WTC11 (cell line): ENCODE results near the gene GGN.

ENCODE experiments used
- FOXJ3 ChIP-seq: sonication (generic); formaldehyde crosslinking; IDR thresholded peaks from 2 replicates; pipeline ENCODE4 v1.9.0; 2021; ENCODE audit warnings: missing genetic modification reagents, mild to moderate bottlenecking, borderline replicate concordance
- TF ChIP-seq, protein P1 (sequence below): sonication (generic); formaldehyde crosslinking; IDR thresholded peaks from 2 replicates; pipeline ENCODE4 v1.8.1; 2023; ENCODE audit warnings: mild to moderate bottlenecking, missing genetic modification reagents
- TF ChIP-seq, protein P2 (sequence below): fragments of 200-600 bp; IDR thresholded peaks from 2 replicates; pipeline ENCODE4 v1.8.0; 2022; ENCODE audit warnings: antibody characterized with exemption

DNA sequence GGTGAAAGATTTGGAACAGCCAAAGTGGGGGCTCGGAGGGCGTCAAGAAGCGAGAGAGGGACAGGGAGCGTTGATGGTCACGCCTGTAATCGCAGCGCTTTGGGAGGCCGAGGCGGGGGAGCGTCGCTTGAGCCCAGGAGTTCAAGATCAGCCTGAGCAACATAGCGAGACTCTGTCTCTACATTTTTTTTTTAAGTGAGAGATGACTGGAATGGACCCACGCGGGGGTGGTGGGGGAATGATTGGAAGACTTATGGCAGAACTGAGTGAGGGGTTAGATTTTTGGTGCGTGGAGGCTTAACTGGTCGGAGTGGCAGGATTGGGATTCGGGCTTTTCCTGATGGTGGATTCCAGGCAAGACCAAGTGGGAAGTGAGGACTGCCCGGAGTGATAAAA is 12.7 kb downstream of the GGN start:
- TF ChIP-seq, protein P1, sequence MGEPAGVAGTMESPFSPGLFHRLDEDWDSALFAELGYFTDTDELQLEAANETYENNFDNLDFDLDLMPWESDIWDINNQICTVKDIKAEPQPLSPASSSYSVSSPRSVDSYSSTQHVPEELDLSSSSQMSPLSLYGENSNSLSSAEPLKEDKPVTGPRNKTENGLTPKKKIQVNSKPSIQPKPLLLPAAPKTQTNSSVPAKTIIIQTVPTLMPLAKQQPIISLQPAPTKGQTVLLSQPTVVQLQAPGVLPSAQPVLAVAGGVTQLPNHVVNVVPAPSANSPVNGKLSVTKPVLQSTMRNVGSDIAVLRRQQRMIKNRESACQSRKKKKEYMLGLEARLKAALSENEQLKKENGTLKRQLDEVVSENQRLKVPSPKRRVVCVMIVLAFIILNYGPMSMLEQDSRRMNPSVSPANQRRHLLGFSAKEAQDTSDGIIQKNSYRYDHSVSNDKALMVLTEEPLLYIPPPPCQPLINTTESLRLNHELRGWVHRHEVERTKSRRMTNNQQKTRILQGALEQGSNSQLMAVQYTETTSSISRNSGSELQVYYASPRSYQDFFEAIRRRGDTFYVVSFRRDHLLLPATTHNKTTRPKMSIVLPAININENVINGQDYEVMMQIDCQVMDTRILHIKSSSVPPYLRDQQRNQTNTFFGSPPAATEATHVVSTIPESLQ (CRISPR knock-in tag), result no peak
- TF ChIP-seq FOXJ3 (CRISPR knock-in tag), result no peak
- TF ChIP-seq, protein P2, sequence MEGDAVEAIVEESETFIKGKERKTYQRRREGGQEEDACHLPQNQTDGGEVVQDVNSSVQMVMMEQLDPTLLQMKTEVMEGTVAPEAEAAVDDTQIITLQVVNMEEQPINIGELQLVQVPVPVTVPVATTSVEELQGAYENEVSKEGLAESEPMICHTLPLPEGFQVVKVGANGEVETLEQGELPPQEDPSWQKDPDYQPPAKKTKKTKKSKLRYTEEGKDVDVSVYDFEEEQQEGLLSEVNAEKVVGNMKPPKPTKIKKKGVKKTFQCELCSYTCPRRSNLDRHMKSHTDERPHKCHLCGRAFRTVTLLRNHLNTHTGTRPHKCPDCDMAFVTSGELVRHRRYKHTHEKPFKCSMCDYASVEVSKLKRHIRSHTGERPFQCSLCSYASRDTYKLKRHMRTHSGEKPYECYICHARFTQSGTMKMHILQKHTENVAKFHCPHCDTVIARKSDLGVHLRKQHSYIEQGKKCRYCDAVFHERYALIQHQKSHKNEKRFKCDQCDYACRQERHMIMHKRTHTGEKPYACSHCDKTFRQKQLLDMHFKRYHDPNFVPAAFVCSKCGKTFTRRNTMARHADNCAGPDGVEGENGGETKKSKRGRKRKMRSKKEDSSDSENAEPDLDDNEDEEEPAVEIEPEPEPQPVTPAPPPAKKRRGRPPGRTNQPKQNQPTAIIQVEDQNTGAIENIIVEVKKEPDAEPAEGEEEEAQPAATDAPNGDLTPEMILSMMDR, result no peak
